Liver (tissue), 3 donors: ENCODE results near the gene MEGF10.
A peak's percentile ranks its signal among the peaks of the same experiment; 100 is the strongest.

Experiments
- ATF3 ChIP-seq: IDR thresholded peaks from 2 replicates; pipeline ENCODE4 v1.6.1; 2016; ENCODE audit warnings: antibody characterized with exemption
- CTCF ChIP-seq: fragments of 150-350 bp; IDR thresholded peaks from 2 replicates; pipeline ENCODE4 v1.5.1; 2017; ENCODE audit warnings: improper control_type of control experiment, low read depth, low read length; ENCODE audit not compliant: missing input control
- donor health status: healthy.
- donor health status: healthy.

- TF ChIP-seq ATF3 (no peak), CTCF (peak; percentile 20)
Measured at GRCh38 chr5:127441799-127442484, 151.3 kb downstream of the MEGF10 start.
